Stromal cell of bone marrow (primary cell): ENCODE data around the gene PLD4.
"Not testable (repeated sequence)": the region's sequence is repeated elsewhere in the genome, so short reads cannot be mapped to it uniquely, and the experiment has no call there.

Experiments
- DNase-seq: peaks from one replicate; pipeline ENCODE4 v3.0.0-alpha.2; 2012; ENCODE audit warnings: low read depth

PLD4 gene

DNA sequence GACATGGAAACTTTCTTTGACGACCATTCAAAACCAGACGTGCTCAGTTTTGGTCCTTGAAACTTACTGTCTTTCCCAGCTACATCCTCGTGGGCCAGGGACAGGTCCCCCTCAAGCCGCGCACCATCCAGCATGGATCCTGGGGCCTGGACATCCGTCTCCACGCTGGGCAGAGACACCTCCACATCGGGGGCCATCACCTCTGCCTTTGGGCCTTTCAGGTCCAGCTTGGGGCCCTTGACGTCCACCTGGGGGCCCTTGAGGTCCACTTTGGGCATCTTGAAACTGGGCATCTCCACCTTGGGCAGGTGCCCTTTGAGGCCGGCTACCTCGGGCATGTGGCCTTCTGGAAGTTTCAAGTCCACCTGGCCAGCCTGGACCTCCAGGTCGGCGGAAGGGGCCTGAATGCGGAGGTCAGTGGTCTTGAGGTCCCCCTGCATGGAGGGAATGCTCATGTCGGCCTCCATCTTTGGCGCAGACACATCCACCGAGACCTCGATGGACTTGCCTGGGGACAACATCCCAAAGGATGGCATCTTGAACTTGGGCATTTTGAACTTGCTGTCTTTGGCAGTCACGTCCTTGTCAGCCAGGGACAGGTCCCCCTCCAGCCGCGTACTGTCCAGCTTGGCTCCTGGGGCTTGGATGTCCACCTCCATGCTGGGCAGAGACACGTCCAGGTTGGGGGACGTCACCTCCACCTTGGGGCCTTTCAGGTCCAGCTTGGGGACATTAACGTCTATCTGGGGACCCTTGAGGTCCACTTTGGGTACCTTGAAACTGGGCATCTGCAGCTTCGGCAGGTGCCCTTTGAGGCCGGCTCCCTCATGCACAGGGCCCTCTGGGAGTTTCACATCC lies 17.1 kb downstream of the PLD4 start:
- no peak for DNase-seq

DNA sequence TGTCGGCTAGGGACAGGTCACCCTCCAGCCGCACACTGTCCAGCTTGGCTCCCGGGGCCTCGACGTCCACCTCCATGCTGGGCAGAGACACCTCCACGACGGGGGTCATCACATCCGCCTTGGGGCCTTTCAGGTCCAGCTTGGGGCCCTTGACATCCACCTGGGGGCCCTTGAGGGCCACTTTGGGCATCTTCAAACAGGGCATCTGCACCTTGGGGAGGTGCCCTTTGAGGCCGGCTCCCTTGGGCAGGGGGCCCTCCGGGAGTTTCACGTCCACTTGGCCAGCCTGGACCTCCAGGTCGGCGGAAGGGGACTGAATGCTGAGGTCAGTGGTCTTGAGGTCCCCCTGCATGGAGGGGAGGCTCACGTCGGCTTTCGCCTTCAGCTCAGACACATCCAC lies 17.9 kb downstream of the PLD4 start:
- no peak for DNase-seq

DNA sequence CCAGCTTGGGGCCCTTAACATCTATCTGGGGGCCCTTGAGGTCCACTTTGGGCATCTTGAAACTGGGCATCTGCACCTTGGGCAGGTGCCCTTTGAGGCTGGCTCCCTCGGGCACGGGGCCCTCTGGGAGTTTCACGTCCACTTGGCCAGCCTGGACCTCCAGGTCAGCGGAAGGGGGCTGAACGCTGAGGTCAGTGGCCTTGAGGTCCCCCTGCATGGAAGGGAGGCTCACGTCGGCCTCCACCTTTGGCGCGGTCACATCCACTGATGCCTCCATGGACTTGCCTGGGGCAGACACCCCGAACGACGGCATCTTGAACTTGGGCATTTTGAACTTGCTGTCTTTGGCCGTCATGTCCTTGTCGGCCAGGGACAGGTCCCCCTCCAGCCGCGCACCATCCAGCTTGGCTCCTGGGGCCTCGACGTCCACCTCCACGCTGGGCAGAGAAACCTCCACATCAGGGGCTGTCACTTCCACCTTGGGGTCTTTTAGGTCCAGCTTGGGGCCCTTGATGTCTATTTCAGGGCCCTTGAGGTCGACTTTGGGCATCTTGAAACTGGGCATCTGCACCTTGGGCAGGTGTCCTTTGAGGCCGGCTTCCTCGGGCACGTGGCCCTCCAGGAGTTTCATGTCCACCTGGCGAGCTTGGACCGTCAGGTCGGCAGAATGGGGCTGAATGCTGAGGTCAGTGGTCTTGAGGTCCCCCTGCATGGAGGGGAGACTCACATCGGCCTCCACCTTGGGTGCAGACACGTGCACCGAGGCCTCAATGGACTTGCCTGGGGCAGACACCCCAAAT lies 18.7 kb downstream of the PLD4 start:
- not testable (repeated sequence) for DNase-seq

DNA sequence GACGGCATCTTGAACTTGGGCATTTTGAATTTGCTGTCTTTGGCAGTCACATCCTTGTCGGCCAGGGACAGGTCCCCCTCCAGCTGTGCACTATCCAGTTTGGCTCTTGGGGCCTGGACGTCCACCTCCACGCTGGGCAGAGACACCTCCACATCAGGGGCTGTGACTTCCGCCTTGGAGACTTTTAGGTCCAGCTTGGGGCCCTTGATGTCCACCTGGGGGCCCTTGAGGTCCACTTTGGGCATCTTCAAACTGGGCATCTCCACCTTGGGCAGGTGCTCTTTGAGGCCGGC lies 19.3 kb downstream of the PLD4 start:
- not testable (repeated sequence) for DNase-seq

DNA sequence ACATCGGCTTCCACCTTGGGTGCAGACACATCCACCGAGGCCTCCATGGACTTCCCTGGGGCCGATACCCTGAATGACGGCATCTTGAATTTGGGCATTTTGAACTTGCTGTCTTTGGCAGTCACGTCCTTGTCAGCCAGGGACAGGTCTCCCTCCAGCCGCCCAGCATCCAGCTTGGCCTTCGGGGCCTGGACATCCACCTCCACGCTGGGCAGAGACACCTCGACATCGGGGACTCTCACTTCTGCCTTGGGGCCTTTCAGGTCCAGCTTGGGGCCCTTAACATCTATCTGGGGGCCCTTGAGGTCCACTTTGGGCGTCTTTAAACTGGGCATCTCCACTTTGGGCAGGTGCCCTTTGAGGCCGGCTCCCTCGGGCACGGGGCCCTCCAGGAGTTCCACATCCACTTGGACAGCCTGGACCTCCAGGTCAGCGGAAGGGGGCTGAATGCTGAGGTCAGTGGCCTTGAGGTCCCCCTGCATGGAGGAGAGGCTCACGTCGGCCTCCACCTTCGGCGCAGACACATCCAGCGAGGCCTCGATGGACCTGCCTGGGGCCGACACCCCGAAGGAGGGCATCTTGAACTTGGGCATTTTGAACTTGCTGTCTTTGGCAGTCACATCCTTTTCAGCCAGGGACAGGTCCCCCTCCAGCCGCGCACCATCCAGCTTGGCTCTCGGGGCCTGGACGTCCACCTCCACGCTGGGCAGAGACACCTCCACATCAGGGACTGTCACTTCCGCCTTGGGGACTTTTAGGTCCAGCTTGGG lies 19.9 kb downstream of the PLD4 start:
- not testable (repeated sequence) for DNase-seq

DNA sequence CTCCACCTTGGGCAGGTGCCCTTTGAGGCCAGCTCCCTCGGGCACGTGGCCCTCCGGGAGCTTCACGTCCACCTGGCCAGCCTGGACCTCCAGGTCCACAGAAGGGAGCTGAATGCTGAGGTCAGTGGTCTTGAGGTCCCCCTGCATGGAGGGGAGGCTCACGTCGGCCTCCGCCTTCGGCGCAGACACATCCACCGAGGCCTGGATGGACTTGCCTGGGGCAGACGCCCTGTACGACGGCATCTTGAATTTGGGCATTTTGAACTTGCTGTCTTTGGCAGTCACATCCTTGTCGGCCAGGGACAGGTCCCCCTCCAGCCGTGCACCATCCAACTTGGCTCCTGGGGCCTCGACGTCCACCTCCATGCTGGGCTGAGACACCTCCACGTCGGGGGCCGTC lies 20.6 kb downstream of the PLD4 start:
- DNase-seq, result not testable (repeated sequence)

GRCh38 chr14:104945986-104946965 lies 21.6 kb downstream of the PLD4 start:
- not testable (repeated sequence) for DNase-seq

- DNase-seq, result not testable (repeated sequence)
Measured at GRCh38 chr14:104947201-104947600, 22.5 kb downstream of the PLD4 start.

GRCh38 chr14:104947881-104948735 lies 23.4 kb downstream of the PLD4 start:
- not testable (repeated sequence) for DNase-seq

DNA sequence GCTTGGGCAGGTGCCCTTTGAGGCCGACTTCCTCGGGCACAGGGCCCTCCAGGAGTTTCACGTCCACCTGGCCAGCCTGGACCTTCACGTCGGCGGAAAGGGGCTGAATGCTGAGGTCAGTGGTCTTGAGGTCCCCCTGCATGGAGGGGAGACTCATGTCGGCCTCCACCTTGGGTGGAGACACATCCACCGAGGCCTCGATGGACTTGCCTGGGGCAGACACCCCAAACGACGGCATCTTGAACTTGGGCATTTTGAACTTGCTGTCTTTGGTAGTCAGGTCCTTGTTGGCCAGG lies 24.0 kb downstream of the PLD4 start:
- DNase-seq, result no peak

DNA sequence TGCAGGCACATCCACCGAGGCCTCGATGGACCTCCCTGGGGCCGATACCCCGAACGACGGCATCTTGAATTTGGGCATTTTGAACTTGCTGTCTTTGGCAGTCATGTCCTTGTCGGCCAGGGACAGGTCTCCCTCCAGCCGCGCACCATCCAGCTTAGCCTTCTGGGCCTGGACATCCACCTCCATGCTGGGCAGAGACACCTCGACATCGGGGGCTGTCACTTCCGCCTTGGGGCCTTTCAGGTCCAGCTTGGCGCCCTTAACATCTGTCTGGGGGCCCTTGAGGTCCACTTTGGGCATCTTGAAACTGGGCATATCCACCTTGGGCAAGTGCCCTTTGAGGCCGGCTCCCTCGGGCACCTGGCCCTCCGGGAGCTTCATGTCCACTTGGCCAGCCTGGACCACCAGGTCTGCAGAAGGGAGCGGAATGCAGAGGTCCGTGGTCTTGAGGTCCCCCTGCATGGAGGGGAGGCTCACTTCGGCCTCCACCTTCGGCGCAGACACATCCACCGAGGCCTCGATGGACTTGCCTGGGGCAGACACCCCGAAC lies 24.8 kb downstream of the PLD4 start:
- not testable (repeated sequence) for DNase-seq

DNA sequence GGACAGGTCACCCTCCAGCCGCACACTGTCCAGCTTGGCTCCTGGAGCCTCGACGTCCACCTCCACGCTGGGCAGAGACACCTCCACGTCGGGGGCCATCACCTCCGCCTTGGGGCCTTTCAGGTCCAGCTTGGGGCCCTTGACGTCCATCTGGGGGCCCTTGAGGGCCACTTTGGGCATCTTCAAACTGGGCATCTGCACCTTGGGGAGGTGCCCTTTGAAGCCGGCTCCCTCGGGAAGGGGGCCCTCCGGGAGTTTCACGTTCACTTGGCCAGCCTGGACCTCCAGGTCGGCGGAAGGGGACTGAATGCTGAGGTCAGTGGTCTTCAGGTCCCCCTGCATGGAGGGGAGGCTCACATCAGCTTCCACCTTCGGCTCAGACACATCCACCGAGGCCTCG lies 25.3 kb downstream of the PLD4 start:
- no peak for DNase-seq

GRCh38 chr14:104950701-104951100 lies 26.0 kb downstream of the PLD4 start:
- not testable (repeated sequence) for DNase-seq

DNA sequence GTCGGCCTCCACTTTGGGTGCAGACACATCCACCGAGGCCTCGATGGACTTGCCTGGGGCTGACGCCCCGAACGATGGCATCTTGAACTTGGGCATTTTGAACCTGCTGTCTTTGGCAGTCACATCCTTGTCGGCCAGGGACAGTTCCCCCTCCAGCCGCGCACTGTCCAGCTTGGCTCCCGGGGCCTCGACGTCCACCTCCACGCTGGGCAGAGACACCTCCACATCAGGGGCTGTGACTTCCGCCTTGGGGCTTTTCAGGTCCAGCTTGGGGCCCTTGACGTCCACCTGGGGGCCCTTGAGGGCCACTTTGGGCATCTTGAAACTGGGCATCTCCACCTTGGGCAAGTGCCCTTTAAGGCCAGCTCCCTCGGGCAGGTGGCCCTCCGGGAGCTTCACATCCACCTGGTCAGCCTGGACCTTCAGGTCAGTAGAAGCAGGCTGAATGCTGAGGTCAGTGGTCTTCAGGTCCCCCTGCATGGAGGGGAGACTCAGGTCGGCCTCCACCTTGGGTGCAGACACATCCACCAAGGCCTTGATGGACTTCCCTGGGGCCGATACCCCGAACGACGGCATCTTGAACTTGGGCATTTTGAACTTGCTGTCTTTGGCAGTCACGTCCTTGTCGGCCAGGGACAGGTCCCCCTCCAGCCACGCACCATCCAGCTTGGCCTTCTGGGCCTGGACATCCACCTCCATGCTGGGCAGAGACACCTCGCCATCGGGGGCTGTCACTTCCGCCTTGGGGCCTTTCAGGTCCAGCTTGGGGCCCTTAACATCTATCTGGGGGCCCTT lies 27.4 kb downstream of the PLD4 start:
- not testable (repeated sequence) for DNase-seq

DNA sequence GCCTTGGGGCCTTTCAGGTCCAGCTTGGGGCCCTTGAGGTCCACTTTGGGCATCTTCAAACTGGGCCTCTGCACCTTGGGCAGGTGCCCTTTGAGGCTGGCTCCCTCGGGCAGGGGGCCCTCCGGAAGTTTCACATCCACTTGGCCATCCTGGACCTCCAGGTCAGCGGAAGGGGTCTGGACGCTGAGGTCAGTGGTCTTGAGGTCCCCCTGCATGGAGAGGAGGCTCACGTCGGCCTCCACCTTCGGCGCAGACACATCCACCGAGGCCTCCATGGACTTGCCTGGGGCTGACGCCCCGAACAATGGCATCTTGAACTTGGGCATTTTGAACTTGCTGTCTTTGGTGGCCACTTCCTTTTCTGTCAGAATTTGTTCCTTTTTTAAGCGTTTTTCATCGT lies 28.4 kb downstream of the PLD4 start:
- DNase-seq, result no peak

DNA sequence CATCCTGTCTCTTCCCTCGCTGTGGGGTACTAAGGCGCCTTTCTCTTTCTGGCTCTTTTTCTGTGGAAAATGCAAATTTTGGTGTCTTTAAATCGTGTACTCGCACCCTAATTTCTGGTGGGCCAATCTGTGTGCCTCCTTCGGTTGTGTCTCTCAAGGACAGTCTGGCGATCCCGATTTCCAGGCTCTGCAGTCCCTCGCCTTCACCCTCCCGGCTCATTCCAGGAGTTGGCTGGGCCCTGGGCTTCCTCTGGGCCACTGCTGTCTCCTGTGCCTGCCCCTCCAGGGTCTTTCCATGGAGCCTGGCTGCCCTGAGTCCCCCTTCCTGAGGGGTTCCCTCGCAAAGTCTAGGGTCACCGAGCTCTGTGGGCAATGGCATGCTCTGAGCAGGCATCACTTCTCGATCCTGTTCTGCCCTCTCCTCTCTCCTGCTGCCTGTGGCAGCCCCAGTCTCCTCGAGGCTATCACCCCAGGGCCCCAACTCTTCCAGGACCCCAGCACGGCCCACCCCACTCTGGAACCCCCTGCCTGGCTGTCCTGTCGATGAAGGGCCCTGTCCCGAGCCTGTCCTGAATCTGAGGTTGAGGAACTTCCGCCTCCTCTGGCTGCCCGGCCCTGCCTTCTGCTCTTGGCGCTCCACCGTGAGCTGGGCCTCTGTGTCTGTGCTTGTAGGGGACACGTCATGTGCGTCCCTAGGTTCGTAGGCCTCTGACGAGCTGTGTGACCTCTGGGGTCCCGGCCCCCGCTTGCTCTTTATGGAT lies 29.4 kb downstream of the PLD4 start:
- no peak for DNase-seq

- DNase-seq, result no peak
Measured at GRCh38 chr14:104954746-104955395, 30.2 kb downstream of the PLD4 start.

GRCh38 chr14:104955396-104955770 lies 30.7 kb downstream of the PLD4 start:
- DNase-seq, result no peak
